Stimulated activated CD4-positive, alpha-beta T cell treated with anti-CD3 and anti-CD28 coated beads, Interleukin-2, amount 100 ng/mL, for 48 hours (primary cell): ENCODE results near the gene FRMD7.
A peak's percentile ranks its signal among the peaks of the same experiment; 100 is the strongest.
"Not testable (repeated sequence)": the region's sequence is repeated elsewhere in the genome, so short reads cannot be mapped to it uniquely, and the experiment has no call there.

Experiments used
- DNase-seq, 2 donors: peaks; one replicate each; pipeline ENCODE4 v3.0.0-alpha.2; 2020

FRMD7 gene

GRCh38 chrX:132092439-132093065 is 35.3 kb downstream of the FRMD7 start:
- peak; percentile 33 to 40 for DNase-seq

DNA sequence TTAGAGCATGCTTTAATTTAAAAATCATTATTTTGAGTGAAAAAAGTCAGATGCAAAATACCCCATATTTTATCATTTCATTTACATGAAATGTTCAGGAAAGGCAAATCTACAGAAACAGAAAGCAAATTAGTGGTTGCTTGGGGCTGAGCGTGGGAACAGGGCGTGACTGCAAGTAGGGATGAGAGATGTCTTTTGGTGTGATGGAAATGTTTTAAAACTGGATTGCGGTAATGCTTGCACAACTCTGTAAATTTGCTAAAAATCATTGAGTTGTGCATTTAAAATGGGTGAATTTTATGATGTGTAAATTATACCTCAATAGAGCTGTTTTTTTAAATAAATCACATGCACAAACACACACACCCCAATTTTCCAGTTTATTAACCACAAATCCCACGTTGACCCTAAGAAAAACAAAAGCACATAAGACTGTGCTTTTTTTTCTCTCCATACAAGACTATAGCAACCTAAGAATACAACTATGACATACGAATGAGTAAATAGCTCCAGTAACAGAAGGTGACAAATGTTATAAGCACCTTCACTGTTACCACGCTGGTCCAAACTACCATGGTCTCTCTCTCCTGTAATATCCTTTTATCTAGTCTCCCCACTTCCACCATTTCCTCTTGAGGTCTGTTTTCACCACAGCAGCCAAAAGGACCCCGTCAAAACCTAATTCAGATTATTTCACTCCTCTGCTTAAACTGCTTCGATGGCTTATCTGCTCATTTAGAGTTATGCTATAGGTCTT is 37.2 kb downstream of the FRMD7 start:
- DNase-seq: no peak

DNA sequence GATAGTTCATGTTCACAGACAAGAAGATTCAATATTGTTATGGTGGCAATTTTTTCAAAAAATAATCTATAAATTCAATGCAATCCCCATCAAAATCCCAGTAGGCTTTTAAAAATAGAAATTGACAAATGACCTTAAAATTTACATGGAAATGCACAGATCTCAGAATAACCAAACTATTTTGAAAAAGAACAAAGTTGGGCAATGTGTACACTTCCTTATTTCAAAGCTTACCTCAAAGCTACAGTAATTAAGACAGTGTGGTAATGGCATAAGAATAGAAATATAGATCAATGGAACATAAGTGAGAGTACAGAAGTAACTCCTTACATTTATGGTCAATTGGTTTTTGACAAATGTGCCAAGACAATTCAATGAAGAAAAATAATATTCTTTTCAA is 39.0 kb downstream of the FRMD7 start:
- DNase-seq: no peak

DNA sequence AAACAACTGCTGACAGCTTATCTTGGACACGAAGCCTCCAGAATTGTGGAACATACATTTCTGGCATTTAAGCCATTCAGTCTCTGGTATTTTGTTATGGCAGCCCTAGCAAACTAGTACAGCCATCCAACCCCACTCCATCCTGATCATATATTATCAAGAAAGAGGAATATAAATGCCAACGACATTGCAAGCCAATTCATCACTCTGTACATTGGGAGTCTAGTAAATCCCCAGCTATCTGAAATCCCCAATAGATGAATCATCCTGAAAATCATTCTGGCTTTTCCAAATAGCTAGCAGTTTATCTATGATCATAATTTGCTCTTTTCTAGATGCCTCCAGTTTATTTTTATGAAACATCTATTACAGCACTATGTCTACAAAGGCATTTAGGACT is 41.1 kb downstream of the FRMD7 start:
- DNase-seq: no peak

DNA sequence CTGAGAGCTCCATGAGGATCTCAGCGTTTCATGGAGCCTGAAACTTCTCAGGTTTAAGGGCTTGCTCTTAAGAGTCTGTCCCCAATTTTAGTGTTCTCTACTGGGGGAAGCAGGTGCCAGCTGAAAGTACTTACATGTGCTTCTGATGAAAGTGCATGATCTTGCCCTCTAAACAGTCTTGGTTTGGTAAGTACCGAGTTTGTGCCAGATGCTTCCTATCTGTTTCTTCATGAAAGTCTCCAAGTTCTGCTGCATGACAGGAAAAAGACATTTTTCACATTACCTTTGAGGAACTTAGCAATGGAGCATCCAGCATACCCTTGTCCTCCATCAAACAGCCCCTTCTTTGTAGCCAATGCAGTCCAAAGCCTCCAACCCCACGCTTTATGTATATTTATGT is 42.0 kb downstream of the FRMD7 start:
- DNase-seq: no peak

GRCh38 chrX:132077912-132078311 is 49.9 kb downstream of the FRMD7 start:
- DNase-seq: no peak

DNA sequence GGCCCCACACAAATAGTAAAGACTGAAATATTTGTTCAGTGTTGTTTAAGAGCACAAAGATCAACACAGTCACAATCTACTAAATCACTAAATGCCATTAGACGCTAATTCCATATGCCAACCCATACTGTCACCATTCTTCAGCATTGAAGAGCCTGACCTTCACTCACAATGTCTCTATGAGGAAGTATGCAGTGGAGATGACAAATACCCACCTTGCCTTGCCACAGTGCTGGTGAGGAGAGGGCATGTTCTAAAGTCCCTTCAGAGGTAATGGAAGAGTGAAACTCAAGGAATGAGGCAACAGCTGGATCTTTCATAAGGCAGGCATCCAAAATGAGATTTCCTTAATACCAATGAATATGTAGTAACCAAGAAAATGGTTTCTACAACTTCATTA is 50.4 kb downstream of the FRMD7 start:
- DNase-seq: no peak

GRCh38 chrX:132071254-132071653 is 56.6 kb downstream of the FRMD7 start:
- no peak for DNase-seq

- no peak for DNase-seq
Observed at GRCh38 chrX:132068405-132068804, 59.4 kb downstream of the FRMD7 start.

- no peak for DNase-seq
Observed at GRCh38 chrX:132063862-132064261, 64.0 kb downstream of the FRMD7 start.

GRCh38 chrX:132063334-132063733 is 64.5 kb downstream of the FRMD7 start:
- no peak for DNase-seq

DNA sequence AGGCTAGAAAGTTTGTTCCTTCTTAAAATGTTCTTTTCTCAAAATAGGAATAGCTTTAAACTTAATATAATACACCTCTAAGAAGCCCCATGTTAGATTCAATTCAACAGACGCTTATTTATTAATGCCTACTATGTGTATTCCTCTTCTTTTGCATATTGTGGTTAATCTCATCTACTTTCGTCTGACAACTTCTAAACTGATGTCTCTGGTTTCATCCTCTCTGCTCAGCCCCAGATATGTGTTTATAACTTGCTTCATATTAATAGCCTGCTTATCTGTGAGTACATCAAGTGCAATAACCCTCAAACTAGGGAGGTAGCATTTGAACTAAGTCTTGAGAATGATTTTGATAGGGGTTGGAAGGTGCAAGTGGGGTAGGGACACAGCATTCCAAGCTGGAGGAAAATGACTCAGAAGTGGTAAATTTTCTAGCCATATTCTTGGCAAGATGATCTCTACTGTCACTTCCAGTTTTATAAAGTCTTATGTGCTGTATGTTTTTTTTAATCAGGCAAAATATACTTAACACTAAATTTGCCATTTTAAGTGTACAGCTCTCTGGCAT is 67.8 kb downstream of the FRMD7 start:
- no peak for DNase-seq

DNA sequence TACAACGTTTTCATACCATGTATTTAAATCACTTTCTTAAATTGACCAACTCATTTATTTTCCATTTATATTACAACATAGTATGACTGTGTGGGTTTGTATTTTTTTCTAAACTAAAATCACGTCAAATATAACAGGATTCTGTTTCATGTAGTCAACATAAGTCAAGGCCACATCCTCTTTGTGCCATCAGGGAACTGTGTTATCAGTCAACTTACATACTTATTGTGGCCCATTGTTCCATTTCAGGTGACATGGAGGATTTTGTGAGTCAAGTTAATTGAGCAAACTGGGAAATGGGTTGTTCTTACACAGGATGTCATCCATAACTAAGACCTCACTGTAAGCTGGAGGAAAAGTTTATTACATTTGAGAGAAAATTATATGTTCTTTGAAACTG is 68.8 kb downstream of the FRMD7 start:
- no peak for DNase-seq

DNA sequence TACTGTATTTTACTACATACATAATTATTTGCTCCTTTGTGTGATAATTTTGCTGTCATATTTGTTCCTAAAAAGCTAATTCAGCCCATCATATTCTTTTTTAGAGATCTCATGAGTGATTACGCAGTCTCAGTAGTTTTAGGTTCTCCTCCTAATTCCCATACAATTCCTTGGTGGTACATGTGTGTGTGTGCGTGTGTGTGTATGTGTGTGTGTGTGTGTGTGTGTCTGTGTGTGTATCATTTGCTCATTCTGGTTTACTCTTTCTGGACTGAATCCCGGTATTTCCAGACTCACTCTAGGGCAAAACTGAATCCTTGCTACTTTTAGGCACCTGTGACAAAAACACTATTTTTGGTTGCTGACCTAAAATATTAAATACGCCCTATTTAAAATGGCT is 69.8 kb downstream of the FRMD7 start:
- DNase-seq: no peak

DNA sequence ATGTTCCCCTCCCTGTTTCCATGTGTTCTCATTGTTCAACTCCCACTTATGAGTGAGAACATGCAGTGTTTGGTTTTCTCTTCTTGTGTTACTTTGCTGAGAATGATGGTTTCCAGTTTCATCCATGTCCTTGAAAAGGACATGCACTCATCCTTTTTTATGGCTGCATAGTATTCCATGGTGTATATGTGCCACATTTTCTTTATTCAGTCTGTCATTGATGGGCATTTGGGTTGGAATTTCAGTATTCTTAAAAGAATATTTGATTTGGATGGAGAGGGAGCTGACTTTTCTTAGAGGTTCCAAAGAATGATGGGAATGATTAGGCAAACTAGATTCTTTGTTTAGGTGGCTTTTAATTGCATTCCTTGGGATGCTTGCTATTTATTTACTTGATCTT is 76.0 kb downstream of the FRMD7 start:
- not testable (repeated sequence) for DNase-seq

DNA sequence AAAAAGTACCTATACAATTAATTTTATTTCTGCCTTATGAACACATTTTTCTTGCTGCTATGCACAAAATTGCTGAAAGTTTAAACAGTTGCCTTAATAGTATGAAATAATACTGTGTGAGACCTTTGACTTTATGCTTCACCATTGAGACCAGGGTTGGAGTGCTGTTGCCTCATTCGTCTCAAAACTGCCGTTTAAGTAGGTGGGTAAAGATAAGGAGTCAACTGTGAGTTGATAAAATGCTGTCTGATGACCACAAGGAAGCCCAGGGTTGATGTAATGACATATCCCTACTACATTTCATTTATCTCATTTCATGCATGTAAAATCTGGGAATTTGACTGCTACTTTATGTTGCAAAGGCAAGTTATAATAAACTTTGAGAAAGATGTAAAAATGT is 81.3 kb downstream of the FRMD7 start:
- DNase-seq: no peak

- no peak for DNase-seq
Observed at GRCh38 chrX:132045456-132045855, 82.4 kb downstream of the FRMD7 start.

DNA sequence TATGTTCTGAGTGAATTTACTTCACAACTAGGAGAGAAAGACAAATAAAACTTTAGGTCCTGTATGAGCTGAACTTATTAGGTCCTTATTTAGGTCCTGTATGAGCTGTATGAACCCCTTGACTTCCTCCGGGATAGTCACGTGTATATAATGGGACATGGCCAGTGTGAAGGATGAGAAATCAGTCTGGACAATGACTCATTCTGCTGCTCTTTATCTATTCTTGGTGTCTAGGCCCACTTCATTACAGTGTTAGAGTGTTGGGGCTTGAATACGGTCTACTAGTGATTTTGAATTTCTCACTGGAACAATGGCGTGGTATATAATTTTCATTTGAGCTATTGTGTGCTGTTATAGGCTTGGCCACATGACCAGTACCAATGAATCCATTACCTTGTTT is 82.9 kb downstream of the FRMD7 start:
- DNase-seq: no peak

DNA sequence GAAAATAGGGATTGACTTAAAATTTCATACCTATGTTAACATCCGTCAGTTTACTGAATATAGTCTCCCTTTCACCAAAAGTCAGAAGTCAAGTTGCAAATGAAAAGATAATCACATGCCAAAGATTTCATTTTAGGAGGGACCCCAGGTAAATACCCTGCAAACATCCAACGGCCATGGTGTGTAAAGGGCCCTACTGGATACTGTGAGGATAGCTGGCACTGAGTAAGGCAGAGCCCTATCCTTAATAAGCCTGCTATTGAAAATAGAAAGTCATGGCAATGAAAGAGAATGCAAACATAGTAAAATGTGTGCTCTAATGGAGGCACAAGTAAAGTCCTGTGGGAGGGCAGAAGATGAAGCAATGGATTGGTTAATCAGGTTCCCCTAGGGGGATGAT is 83.8 kb downstream of the FRMD7 start:
- DNase-seq: no peak

DNA sequence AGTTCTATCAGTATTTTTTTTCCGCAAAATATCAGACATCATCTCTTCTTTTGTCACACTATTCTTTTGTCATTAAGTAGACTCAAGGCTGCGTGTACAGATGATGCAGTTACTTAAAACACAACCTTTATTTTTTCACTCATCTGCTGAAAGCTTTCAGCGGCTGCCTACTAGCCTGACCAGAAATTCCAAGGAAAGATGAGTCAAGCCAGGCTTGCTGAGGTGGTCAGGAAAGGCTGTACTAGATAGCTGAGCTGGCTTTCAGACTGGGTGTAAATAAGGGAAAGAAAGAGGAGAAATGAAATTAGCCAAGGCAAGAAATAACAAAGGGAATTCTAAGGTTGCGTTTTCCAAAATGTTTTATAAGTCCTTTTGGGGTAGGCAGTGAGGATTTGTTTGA is 86.8 kb downstream of the FRMD7 start:
- DNase-seq: no peak

DNA sequence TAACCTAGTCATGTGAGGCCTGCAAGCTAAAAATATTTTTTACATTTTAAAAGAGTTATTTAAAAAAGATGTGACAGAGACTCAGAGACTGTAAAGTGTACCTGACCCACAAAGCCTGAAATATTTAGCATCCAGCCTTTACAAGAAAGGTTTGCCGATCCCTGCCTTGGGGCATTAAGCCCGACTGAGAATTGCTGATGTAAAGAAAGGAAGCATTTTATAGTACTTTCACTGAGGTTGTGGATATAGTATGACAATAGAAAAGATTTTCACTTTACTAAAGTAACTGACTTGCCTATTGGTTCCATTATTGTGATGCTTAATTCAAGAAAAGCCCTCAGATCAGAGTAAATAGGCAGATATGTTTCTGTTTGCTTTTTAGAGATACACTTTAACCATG is 87.8 kb downstream of the FRMD7 start:
- no peak for DNase-seq

DNA sequence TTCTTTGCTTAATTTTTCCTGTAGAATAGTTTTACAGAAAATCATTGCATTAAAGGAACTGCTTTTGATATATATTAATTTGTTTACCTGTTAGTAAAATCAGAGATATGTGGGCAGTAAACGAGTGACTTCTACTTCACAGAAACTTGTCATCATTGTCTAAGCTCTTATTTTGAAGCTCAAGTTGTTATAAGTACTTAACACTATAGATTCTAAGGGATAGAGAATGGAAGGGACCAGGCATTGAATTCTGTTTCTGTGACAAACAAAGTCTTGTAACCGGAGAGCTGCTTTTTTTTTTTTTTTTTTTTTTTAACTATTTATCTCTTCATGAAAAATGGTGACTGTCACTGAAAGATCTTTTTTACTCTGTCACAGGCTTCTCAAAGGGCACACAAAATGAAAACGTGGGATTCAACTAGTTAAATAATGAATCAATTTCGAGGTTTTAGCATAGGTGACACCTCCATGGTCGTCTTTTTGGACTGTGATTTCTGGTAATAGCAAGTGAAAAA is 90.3 kb downstream of the FRMD7 start:
- no peak for DNase-seq

DNA sequence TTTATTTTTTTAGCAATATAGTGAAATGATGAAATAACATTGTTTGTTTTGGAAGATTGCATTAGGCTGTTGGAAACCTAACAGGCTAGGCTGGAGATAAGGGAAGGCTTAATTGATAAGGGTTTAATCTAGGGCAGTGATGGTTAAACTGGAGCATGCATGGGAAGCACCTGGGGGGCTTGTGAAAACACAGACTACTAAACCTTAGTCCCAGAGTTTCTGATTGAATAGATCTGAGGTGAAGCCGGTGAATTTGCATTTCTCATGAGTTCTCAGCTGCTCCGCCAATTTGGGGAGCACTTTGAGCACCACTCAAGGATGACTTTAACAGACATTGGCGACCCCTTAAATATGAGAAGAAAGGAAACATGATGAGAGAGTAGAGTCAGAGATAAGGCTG is 93.2 kb downstream of the FRMD7 start:
- no peak for DNase-seq

GRCh38 chrX:132033166-132033565 is 94.7 kb downstream of the FRMD7 start:
- DNase-seq: no peak
